ENCODE data around the gene OR6B1. TPM values are rescaled to one million over a fixed set of nuclear protein-coding genes. Genes with fewer than 3 reads are reported as not detected.

Gene OR6B1
- total RNA-seq, 1 donor from 2014 or later, result not detected

DNA sequence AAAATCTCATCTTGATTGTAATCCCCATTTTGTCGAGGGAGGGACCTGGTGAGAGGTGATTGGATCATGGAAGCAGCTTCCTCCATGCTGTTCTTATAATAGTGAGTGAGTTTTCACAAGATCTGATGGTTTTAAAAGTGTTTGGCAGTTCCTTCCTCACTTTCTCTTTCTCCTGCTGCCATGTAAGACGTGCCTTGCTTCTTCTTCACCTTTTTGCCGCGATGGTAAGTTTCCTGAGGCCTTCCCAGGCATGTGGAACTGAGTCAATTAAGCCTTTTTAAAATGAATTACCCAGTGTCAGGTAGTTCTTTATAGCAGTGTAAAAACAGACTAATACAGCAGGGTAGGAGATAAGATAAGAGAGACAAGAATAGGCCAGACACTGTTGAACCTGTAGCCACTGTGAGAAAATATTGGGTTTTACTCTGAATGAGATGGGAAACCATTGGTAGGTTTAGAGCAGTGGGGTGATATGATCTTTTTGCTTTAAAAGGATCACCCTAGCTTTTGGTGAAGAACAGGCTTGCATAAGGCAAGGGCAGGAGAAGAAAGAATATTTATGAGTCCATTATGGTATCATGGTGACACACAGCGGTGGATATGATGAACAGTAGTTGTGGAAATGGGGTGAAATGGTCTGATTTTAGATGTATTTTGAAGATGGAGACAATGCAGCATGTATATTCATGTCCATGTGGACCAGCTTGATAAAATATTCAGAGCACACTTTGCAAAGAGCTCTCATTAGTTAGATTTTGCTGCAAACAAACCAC, 11.5 kb downstream of the OR6B1 start:
- Mint-ChIP-seq H3K27ac (no peak overlapping the region), H3K4me3 (no peak overlapping the region), H3K4me1 (no peaks in the 10 kb centered on the region), H3K9me3 (peaks cover 10% of the 10 kb centered on the region), H3K36me3 (ENCODE audit: low read depth) (no peaks in the 10 kb centered on the region), H3K27me3 (peaks cover 8% of the 10 kb centered on the region)
- DNase-seq, result no peak
- intact Hi-C loops (cut with micrococcal nuclease), result no loop called here

DNA sequence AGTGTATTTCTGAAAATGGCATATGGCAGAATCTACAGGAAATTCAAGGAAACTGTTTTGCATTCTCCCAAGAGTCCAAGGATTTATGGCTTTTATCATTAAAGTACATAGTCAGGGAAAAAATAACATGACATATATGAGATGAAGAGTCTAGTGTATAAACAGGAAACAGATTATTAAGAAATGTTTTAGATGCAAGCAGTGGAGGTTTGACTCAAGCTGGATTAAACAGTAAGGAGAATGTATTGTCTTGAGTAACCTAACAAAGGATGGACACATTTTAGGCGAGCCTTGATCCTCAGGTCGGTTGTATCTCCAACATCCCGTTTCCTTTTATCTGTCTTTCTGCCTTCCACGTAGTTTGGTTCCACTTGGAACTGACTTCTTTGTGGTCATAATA, 17.9 kb downstream of the OR6B1 start:
- no peak for DNase-seq
- H3K27me3 Mint-ChIP-seq, result peaks cover 4% of the 10 kb centered on the region
- H3K36me3 Mint-ChIP-seq (ENCODE audit: low read depth), result no peaks in the 10 kb centered on the region
- intact Hi-C loops (cut with micrococcal nuclease), result no loop called here
- no peaks in the 10 kb centered on the region for H3K4me1 Mint-ChIP-seq
- no peak overlapping the region for H3K4me3 Mint-ChIP-seq
- no peak overlapping the region for H3K27ac Mint-ChIP-seq
- H3K9me3 Mint-ChIP-seq, result no peaks in the 10 kb centered on the region

DNA sequence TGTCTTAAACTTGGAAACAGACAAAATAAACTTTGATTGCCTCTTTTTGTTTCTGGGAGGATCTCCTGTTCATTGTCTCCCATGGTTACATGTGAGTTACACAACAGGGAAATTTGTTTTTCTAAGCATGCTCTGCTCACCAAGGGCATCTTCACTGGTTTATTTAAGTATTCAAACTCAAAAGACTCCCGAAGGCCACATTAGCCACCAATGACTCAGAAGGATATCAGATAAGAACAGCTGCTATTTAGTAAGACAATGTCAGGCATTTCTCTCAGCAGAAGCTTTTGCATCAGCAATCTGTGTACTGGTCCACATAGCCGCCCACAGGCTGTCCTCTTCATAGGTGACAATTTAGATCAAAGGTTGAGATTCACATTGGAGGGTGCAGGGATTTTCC, 19.3 kb downstream of the OR6B1 start:
- no peak overlapping the region for H3K27ac Mint-ChIP-seq
- no peaks in the 10 kb centered on the region for H3K36me3 Mint-ChIP-seq (ENCODE audit: low read depth)
- no peaks in the 10 kb centered on the region for H3K4me1 Mint-ChIP-seq
- peaks cover 4% of the 10 kb centered on the region for H3K27me3 Mint-ChIP-seq
- intact Hi-C loops (cut with micrococcal nuclease), result no loop called here
- no peak for DNase-seq
- no peak overlapping the region for H3K4me3 Mint-ChIP-seq
- H3K9me3 Mint-ChIP-seq, result no peaks in the 10 kb centered on the region

DNA sequence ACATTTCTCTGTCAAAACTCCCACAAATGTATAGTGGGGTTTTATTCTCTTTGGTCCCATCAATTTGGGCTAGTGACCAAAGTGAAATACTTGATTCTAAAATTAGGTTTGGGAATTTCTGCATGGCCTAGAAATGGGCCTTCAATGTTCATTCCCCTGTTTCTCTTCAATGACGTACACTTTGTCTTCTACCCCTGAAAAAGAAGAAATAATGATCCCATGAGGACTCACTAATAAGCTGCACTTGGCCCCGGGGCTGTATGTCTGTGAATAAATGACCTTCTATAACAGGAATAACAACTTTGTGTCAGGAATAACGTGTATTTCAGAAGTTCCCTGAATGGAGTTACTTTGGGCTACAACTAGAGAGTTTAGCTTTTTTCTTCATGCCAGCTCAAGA, 20.2 kb downstream of the OR6B1 start:
- Mint-ChIP-seq H3K27ac (no peak overlapping the region), H3K4me1 (no peaks in the 10 kb centered on the region), H3K27me3 (peaks cover under 1% of the 10 kb centered on the region), H3K4me3 (no peak overlapping the region), H3K9me3 (no peaks in the 10 kb centered on the region), H3K36me3 (ENCODE audit: low read depth) (no peaks in the 10 kb centered on the region)
- intact Hi-C loops (cut with micrococcal nuclease), result loop anchor here (5.0 to 10.0 kb wide), 2 partner anchors 33 to 116 kb away; partner anchors contain the start of gene TCAF1
- DNase-seq, result no peak

GRCh38 chr7:144022169-144022568, 22.0 kb downstream of the OR6B1 start:
- H3K9me3 Mint-ChIP-seq, result no peaks in the 10 kb centered on the region
- H3K4me1 Mint-ChIP-seq, result no peaks in the 10 kb centered on the region
- H3K27me3 Mint-ChIP-seq, result no peaks in the 10 kb centered on the region
- no peak overlapping the region for H3K27ac Mint-ChIP-seq
- intact Hi-C loops (cut with micrococcal nuclease), result loop anchor here (5.0 to 10.0 kb wide), 2 partner anchors 35 to 117 kb away; partner anchors contain the start of gene TCAF1
- no peaks in the 10 kb centered on the region for H3K36me3 Mint-ChIP-seq (ENCODE audit: low read depth)
- no peak for DNase-seq
- H3K4me3 Mint-ChIP-seq, result no peak overlapping the region

DNA sequence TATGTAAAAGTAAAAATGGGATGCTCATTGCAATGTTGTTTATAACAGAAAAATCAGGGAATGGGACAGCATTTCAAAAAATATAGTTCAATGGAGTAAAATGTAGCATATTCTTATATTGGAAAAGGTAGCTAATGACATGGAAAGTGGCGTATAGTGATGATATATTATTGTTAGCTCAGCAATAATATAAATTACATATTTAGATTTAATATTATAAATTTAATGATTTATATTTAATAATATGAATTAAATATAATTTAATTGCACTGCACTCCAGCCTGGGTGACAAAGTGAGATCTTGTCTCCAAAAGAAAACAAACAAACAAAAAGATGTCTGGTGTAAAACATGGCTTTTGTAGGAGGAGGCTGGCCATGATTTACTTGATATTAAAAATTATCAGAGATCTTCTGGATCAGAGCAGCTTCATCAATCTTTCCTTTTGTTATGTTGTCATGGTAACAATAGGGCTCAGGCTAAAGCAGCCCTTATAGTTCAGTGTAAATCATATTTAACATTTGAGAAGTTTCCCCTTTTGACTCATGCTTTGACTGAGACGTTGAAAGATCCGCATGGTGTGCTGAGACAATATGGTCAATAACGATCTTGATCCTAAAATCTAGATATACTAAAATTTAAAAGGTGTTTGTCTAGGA, 23.2 kb downstream of the OR6B1 start:
- Mint-ChIP-seq H3K4me3 (no peak overlapping the region), H3K27me3 (no peaks in the 10 kb centered on the region), H3K27ac (no peak overlapping the region), H3K4me1 (peaks cover 2% of the 10 kb centered on the region), H3K36me3 (ENCODE audit: low read depth) (no peaks in the 10 kb centered on the region), H3K9me3 (no peaks in the 10 kb centered on the region)
- intact Hi-C loops (cut with micrococcal nuclease), result loop anchor here (5.0 to 10.0 kb wide), 2 partner anchors 36 to 118 kb away; partner anchors contain the start of gene TCAF1
- no peak for DNase-seq

GRCh38 chr7:144024213-144024612, 24.1 kb downstream of the OR6B1 start:
- no peaks in the 10 kb centered on the region for H3K9me3 Mint-ChIP-seq
- intact Hi-C loops (cut with micrococcal nuclease), result loop anchor here (5.0 to 10.0 kb wide), 2 partner anchors 37 to 119 kb away; partner anchors contain the start of gene TCAF1
- H3K4me1 Mint-ChIP-seq, result peaks cover 2% of the 10 kb centered on the region
- H3K4me3 Mint-ChIP-seq, result no peak overlapping the region
- H3K36me3 Mint-ChIP-seq (ENCODE audit: low read depth), result no peaks in the 10 kb centered on the region
- no peak overlapping the region for H3K27ac Mint-ChIP-seq
- no peak for DNase-seq
- no peaks in the 10 kb centered on the region for H3K27me3 Mint-ChIP-seq

DNA sequence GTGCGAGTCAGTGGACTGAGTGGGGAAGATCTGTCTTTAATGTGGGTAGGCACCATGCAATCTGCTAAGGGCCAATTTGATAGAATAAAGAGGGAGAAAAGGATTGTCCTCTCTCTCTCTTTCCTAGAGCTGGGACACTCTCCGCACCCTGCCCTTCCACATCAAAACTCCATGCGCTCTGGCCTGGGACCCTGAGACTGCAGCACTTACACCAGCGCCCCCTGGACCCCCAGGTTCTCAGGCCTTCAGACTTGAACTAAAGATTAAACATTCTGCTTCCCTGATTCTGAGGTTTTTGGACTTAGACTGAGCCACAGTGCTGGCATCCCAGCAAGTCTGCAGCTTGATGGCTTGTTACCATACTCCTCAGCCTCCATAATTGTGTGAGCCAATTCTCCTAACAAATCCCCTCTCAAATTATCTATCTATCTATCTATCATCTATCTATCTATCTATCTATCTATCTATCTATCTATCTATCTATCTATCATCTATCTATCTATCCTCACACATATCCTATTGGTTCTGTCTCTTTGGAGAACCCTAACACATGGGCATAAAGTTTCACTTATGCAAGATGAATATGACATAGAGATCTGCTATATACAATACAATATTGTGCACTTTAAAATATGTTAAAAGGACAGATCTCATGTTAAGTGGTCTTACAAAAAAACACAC, 26.2 kb downstream of the OR6B1 start:
- Mint-ChIP-seq H3K27me3 (peaks cover 3% of the 10 kb centered on the region), H3K4me3 (no peak overlapping the region), H3K9me3 (no peaks in the 10 kb centered on the region), H3K36me3 (ENCODE audit: low read depth) (no peaks in the 10 kb centered on the region), H3K27ac (no peak overlapping the region), H3K4me1 (peaks cover 2% of the 10 kb centered on the region)
- intact Hi-C loops (cut with micrococcal nuclease), result loop anchor here (10.0 kb wide), 1 partner anchor 122 kb away; the partner anchor contains the start of gene TCAF1
- no peak for DNase-seq

DNA sequence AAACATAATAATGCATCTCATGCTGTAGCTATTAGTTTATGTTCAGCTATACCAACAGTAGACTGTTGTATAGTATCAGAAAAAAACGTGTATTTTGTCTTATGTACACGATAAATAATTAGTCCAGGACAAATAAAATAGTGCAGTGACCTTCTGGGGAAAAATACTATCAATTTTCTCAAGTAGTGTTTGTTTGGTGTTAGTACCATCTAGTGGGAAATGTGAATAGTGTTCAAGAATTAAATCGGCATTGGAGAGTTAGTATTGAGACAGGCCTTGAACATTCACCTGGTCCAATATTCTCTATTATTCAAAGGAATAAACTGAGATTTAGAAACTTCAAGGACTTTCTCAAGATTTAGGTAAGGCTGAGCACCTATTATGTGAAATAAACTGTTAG, 26.9 kb downstream of the OR6B1 start:
- intact Hi-C loops (cut with micrococcal nuclease), result loop anchor here (10.0 kb wide), 1 partner anchor 122 kb away; the partner anchor contains the start of gene TCAF1
- Mint-ChIP-seq H3K9me3 (no peaks in the 10 kb centered on the region), H3K27ac (no peak overlapping the region), H3K4me1 (peaks cover 2% of the 10 kb centered on the region), H3K4me3 (no peak overlapping the region), H3K36me3 (ENCODE audit: low read depth) (no peaks in the 10 kb centered on the region), H3K27me3 (peaks cover 6% of the 10 kb centered on the region)
- DNase-seq, result no peak

DNA sequence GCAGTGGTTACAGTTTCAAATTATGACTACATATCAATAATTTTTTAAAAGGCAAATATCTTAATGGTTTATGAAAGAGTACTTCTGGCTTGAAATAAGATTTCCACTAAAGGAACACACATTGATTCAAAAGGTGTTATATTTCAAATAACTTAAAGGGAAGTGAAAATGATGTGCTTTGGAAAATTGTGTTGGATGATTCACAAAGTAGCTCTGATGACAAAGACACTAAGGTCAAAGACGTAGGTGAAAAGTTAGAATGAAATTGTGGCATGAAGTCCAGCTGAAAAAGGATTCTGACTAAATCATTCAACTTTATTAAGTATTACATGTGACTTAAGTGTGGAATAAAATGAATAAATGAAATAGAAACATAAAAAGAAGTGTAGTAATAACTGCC, 27.9 kb downstream of the OR6B1 start:
- Mint-ChIP-seq H3K27me3 (peaks cover 12% of the 10 kb centered on the region), H3K4me1 (peaks cover 2% of the 10 kb centered on the region), H3K27ac (no peak overlapping the region), H3K9me3 (no peaks in the 10 kb centered on the region), H3K36me3 (ENCODE audit: low read depth) (no peaks in the 10 kb centered on the region), H3K4me3 (no peak overlapping the region)
- intact Hi-C loops (cut with micrococcal nuclease), result loop anchor here (10.0 kb wide), 1 partner anchor 123 kb away; the partner anchor contains the start of gene TCAF1
- DNase-seq, result no peak

DNA sequence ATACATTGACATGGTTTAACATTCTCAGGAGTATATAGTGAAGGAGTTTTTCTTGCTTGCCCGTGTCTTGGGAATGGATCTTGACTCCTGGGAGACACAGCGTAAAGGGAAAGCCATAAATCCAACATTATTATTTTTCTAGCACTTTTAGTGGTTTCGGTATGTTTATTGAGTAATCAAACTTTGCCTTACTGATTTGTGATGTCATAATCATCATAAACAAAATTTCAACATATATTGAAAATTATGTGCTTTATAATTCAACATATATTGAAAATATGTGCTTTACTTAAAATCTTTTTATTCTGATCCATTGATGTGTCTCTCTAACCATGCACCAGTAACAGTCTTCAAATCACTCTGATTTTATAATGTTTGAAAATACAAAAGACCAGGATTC, 28.4 kb downstream of the OR6B1 start:
- no peak for DNase-seq
- H3K4me1 Mint-ChIP-seq, result peaks cover 2% of the 10 kb centered on the region
- no peaks in the 10 kb centered on the region for H3K36me3 Mint-ChIP-seq (ENCODE audit: low read depth)
- no peak overlapping the region for H3K27ac Mint-ChIP-seq
- no peak overlapping the region for H3K4me3 Mint-ChIP-seq
- peaks cover 14% of the 10 kb centered on the region for H3K27me3 Mint-ChIP-seq
- intact Hi-C loops (cut with micrococcal nuclease), result loop anchor here (10.0 kb wide), 1 partner anchor 124 kb away; the partner anchor contains the start of gene TCAF1
- H3K9me3 Mint-ChIP-seq, result no peaks in the 10 kb centered on the region

GRCh38 chr7:144032516-144032915, 32.4 kb downstream of the OR6B1 start:
- Mint-ChIP-seq H3K36me3 (ENCODE audit: low read depth) (no peaks in the 10 kb centered on the region), H3K27ac (no peak overlapping the region), H3K4me1 (peaks cover 2% of the 10 kb centered on the region), H3K9me3 (no peaks in the 10 kb centered on the region), H3K4me3 (no peak overlapping the region), H3K27me3 (peaks cover 14% of the 10 kb centered on the region)
- DNase-seq, result no peak
- intact Hi-C loops (cut with micrococcal nuclease), result no loop called here

GRCh38 chr7:144032985-144033709, 33.0 kb downstream of the OR6B1 start:
- no peak overlapping the region for H3K4me3 Mint-ChIP-seq
- H3K27ac Mint-ChIP-seq, result no peak overlapping the region
- H3K27me3 Mint-ChIP-seq, result peaks cover 14% of the 10 kb centered on the region
- H3K9me3 Mint-ChIP-seq, result no peaks in the 10 kb centered on the region
- intact Hi-C loops (cut with micrococcal nuclease), result no loop called here
- no peaks in the 10 kb centered on the region for H3K4me1 Mint-ChIP-seq
- no peak for DNase-seq
- H3K36me3 Mint-ChIP-seq (ENCODE audit: low read depth), result no peaks in the 10 kb centered on the region
